ENCODE results near the gene KRTAP12-1. TPM values are rescaled to one million over a fixed set of nuclear protein-coding genes. Genes with fewer than 3 reads are reported as not detected.

Gene KRTAP12-1
- total and polyA plus RNA-seq, 2 donors (not counting 3 experiments of a cell fraction or from before 2014, with no cell fraction given), result not detected

- TF ChIP-seq GATA2 (IDR thresholded peaks at IDR 0.05; ENCODE audit: insufficient read depth, insufficient read length, low read depth, low read length) (no peak), MYC (IDR thresholded peaks at IDR 0.05; ENCODE audit: low read depth, low read length) (no peak)
- DNase-seq (ENCODE audit: low read depth, low spot score) (no peak), FAIRE-seq (no peak)
- no peak overlapping the region for H2AFZ ChIP-seq (ENCODE audit: low read depth, low read length)
- H3K27ac ChIP-seq (ENCODE audit: insufficient read depth, low read depth, low read length), result no peak overlapping the region
- dilution Hi-C loops (cut with MboI; ENCODE audit: extremely low pct_ligation_motif_present, low sequenced_read_pairs) (no loop called here), intact Hi-C loops (cut with micrococcal nuclease) (no loop called here)
- no peaks in the 10 kb centered on the region for H4K20me1 ChIP-seq (replicated peaks; ENCODE audit: control insufficient read depth, extremely low read depth, insufficient read depth, low read length)
- no peak overlapping the region for H3K4me3 ChIP-seq (replicated peaks in 1 of 3; ENCODE audit: insufficient read depth in 1 of 3, low read depth in 1 of 3, low read length in 3 of 3)
- ChIA-PET CTCF (interaction anchor here (1.7 kb wide), 1 partner anchor 23 kb away, joined by 5 read pairs; no protein-coding TSS in a partner anchor), POLR2A (no interaction called here)
- no peaks in the 10 kb centered on the region for H3K79me2 ChIP-seq (ENCODE audit: control insufficient read depth, insufficient read depth, low read length)
- H3K36me3 ChIP-seq (ENCODE audit: control insufficient read depth in 2 of 2, extremely low read depth in 1 of 2, insufficient read depth in 2 of 2, low read length in 2 of 2), result no peaks in the 10 kb centered on the region
- H3K27me3 ChIP-seq (ENCODE audit: control insufficient read depth in 2 of 2, insufficient read depth in 2 of 2, low read length in 2 of 2), result peaks cover 7 to 10% of the 10 kb centered on the region in 2 experiments
- no peak overlapping the region for H3K4me2 ChIP-seq (ENCODE audit: insufficient read depth, low read length)
- H3K4me1 ChIP-seq (ENCODE audit: control insufficient read depth, extremely low read depth, insufficient read depth, low read length), result no peaks in the 10 kb centered on the region
- no TSS peak for BruUV-seq (replicated peaks)
- no peaks in the 10 kb centered on the region for H3K9me3 ChIP-seq (replicated peaks; ENCODE audit: control insufficient read depth, insufficient read depth, low read length)
- H3K9me1 ChIP-seq (replicated peaks; ENCODE audit: control insufficient read depth, extremely low read depth, insufficient read depth, low read length), result no peaks in the 10 kb centered on the region
- H3K9ac ChIP-seq (replicated peaks; ENCODE audit: extremely low read depth, insufficient read depth, low read length), result no peak overlapping the region
Observed at GRCh38 chr21:44730028-44730395, 48.0 kb upstream of the KRTAP12-1 start.

GRCh38 chr21:44729336-44730027 is 47.5 kb upstream of the KRTAP12-1 start:
- intact Hi-C loops (cut with micrococcal nuclease) (no loop called here), dilution Hi-C loops (cut with MboI; ENCODE audit: extremely low pct_ligation_motif_present, low sequenced_read_pairs) (no loop called here)
- H3K27ac ChIP-seq (ENCODE audit: insufficient read depth, low read depth, low read length), result no peak overlapping the region
- no peaks in the 10 kb centered on the region for H3K9me3 ChIP-seq (replicated peaks; ENCODE audit: control insufficient read depth, insufficient read depth, low read length)
- ChIA-PET CTCF (no interaction called here), POLR2A (no interaction called here)
- peaks cover 10 to 12% of the 10 kb centered on the region in 2 experiments for H3K27me3 ChIP-seq (ENCODE audit: control insufficient read depth in 2 of 2, insufficient read depth in 2 of 2, low read length in 2 of 2)
- no TSS peak for BruUV-seq (replicated peaks)
- FAIRE-seq, result no peak
- no peaks in the 10 kb centered on the region for H3K4me1 ChIP-seq (ENCODE audit: control insufficient read depth, extremely low read depth, insufficient read depth, low read length)
- H2AFZ ChIP-seq (ENCODE audit: low read depth, low read length), result no peak overlapping the region
- H3K79me2 ChIP-seq (ENCODE audit: control insufficient read depth, insufficient read depth, low read length), result no peaks in the 10 kb centered on the region
- no peak for DNase-seq (ENCODE audit: low read depth, low spot score)
- H3K4me3 ChIP-seq (replicated peaks in 1 of 3; ENCODE audit: insufficient read depth in 1 of 3, low read depth in 1 of 3, low read length in 3 of 3), result no peak overlapping the region
- TF ChIP-seq EZH2 (IDR thresholded peaks at IDR 0.05; ENCODE audit: borderline replicate concordance, low read depth, low read length, severe bottlenecking) (no peak), FOS (IDR thresholded peaks at IDR 0.05; ENCODE audit: borderline replicate concordance, insufficient read depth, low read length) (no peak), MAX (IDR thresholded peaks at IDR 0.05; ENCODE audit: insufficient read depth, insufficient read length) (no peak), GATA2 (IDR thresholded peaks at IDR 0.05; ENCODE audit: insufficient read depth, insufficient read length, low read depth, low read length) (no peak), POLR2A (IDR thresholded peaks at IDR 0.05; ENCODE audit: low read depth, low read length) (no peak), CTCF (IDR thresholded peaks at IDR 0.05; ENCODE audit: extremely low read depth in 1 of 2, insufficient read depth in 1 of 2, low read depth in 1 of 2, low read length in 2 of 2) (no peak), JUN (IDR thresholded peaks at IDR 0.05; ENCODE audit: borderline replicate concordance, insufficient read depth, insufficient read length, low read depth) (no peak), MYC (IDR thresholded peaks at IDR 0.05; ENCODE audit: low read depth, low read length) (no peak), POLR2AphosphoS5 (IDR thresholded peaks at IDR 0.05; ENCODE audit: insufficient read depth, low read depth, low read length) (no peak)
- H3K36me3 ChIP-seq (ENCODE audit: control insufficient read depth in 2 of 2, extremely low read depth in 1 of 2, insufficient read depth in 2 of 2, low read length in 2 of 2), result no peaks in the 10 kb centered on the region
- no peaks in the 10 kb centered on the region for H4K20me1 ChIP-seq (replicated peaks; ENCODE audit: control insufficient read depth, extremely low read depth, insufficient read depth, low read length)
- no peak overlapping the region for H3K4me2 ChIP-seq (ENCODE audit: insufficient read depth, low read length)
- H3K9ac ChIP-seq (replicated peaks; ENCODE audit: extremely low read depth, insufficient read depth, low read length), result no peak overlapping the region
- H3K9me1 ChIP-seq (replicated peaks; ENCODE audit: control insufficient read depth, extremely low read depth, insufficient read depth, low read length), result no peaks in the 10 kb centered on the region
